Panc1 (cell line): ENCODE measurements around the gene TEN1.

ENCODE experiments used
- POLR2AphosphoS5 ChIP-seq: IDR thresholded peaks from 2 replicates; pipeline ENCODE4 v1.6.1; 2012; ENCODE audit warnings: mild to moderate bottlenecking, low read depth, low read length, moderate library complexity
- TCF7L2 ChIP-seq: IDR thresholded peaks from 2 replicates; pipeline ENCODE4 v1.6.1; 2011; ENCODE audit warnings: mild to moderate bottlenecking, low read depth, low read length, inconsistent platforms
- TF ChIP-seq, protein P1 (sequence below): fragments of 450-650 bp; IDR thresholded peaks from 2 replicates; pipeline ENCODE4 v1.5.1; 2017; ENCODE audit warnings: mild to moderate bottlenecking

DNA sequence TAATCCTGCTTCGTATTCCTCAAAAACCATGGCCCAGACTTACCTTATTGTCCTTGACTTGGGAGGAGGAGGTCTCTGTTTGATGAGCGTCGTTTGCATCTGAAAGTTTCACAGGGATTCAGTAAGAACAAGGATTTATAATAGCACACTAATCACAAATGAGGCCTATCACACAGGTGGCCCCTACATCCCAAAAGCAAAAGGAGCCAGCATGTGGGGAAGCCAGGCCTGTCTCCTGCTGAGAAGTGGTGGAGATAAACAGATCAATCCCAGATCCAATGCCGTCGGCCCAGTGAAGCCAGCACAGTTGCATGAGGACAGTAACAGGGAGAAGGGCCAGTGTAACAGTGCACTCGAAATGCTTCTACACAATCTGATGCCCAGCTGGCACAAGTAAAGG lies 61.3 kb downstream of the TEN1 start:
- TF ChIP-seq, protein P1, sequence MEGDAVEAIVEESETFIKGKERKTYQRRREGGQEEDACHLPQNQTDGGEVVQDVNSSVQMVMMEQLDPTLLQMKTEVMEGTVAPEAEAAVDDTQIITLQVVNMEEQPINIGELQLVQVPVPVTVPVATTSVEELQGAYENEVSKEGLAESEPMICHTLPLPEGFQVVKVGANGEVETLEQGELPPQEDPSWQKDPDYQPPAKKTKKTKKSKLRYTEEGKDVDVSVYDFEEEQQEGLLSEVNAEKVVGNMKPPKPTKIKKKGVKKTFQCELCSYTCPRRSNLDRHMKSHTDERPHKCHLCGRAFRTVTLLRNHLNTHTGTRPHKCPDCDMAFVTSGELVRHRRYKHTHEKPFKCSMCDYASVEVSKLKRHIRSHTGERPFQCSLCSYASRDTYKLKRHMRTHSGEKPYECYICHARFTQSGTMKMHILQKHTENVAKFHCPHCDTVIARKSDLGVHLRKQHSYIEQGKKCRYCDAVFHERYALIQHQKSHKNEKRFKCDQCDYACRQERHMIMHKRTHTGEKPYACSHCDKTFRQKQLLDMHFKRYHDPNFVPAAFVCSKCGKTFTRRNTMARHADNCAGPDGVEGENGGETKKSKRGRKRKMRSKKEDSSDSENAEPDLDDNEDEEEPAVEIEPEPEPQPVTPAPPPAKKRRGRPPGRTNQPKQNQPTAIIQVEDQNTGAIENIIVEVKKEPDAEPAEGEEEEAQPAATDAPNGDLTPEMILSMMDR: no peak
- TF ChIP-seq POLR2AphosphoS5 (no peak), TCF7L2 (no peak)
